ENCODE measurements around the gene ZBTB16. TPM values are rescaled to one million over a fixed set of nuclear protein-coding genes. Genes with fewer than 3 reads are reported as not detected.

Gene ZBTB16
- polyA plus RNA-seq, 1 experiment, result not detected

DNA sequence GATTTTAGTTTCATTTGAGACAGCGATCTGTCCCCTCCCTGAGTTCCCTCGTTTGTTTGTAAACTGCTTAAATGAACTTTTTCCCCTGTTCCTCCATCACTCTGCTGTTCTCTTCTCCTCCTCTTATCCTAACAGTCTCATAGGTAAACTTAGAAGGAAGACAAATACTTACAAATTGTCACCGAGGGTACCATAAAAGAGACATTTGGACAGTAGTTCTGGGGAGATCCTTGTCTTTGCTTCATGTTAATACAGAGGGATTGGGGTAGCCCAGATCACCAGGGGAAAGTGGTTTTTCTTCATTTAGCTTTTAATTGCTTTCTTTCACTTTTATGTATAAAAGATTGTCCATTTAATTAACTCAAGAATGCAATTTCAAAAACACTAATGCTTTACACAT lies 46.1 kb downstream of the ZBTB16 start:
- no peak for DNase-seq (ENCODE audit: low read depth, low spot score)
- Histone ChIP-seq H3K9me3 (ENCODE audit: control insufficient read depth, insufficient read depth, low read length) (no peaks in the 10 kb centered on the region), H3K27ac (ENCODE audit: low read depth, low read length) (no peak overlapping the region), H3K27me3 (ENCODE audit: control insufficient read depth, insufficient read depth, low read length) (no peaks in the 10 kb centered on the region), H3K4me3 (ENCODE audit: low read depth, low read length) (no peak overlapping the region)
- POLR2A ChIA-PET, result no interaction called here
- CTCF ChIA-PET, result no interaction called here
- TF ChIP-seq, protein P1, sequence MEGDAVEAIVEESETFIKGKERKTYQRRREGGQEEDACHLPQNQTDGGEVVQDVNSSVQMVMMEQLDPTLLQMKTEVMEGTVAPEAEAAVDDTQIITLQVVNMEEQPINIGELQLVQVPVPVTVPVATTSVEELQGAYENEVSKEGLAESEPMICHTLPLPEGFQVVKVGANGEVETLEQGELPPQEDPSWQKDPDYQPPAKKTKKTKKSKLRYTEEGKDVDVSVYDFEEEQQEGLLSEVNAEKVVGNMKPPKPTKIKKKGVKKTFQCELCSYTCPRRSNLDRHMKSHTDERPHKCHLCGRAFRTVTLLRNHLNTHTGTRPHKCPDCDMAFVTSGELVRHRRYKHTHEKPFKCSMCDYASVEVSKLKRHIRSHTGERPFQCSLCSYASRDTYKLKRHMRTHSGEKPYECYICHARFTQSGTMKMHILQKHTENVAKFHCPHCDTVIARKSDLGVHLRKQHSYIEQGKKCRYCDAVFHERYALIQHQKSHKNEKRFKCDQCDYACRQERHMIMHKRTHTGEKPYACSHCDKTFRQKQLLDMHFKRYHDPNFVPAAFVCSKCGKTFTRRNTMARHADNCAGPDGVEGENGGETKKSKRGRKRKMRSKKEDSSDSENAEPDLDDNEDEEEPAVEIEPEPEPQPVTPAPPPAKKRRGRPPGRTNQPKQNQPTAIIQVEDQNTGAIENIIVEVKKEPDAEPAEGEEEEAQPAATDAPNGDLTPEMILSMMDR (IDR thresholded peaks at IDR 0.05; ENCODE audit: low read depth, low read length), result no peak

DNA sequence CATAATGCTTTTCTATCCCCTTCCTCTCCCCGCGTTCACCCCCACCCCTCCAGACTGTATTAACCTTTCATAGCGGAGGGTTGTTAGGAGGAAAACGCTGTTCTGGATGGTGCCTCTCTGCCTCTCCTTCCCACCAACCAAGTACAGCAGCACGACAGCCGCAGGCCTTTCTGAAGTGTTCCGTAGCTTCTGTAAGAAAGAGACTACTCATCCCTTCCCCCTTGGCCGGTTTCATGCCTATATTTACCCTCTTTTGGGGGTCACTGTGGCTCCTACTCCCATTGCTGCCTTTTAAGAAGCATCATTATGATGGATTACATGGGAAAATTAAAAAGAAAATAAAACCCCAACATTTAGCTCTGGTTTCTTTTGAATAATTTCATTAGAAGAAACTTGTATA lies 46.5 kb downstream of the ZBTB16 start:
- Histone ChIP-seq H3K27me3 (ENCODE audit: control insufficient read depth, insufficient read depth, low read length) (no peaks in the 10 kb centered on the region), H3K4me3 (ENCODE audit: low read depth, low read length) (no peak overlapping the region), H3K27ac (ENCODE audit: low read depth, low read length) (no peak overlapping the region), H3K9me3 (ENCODE audit: control insufficient read depth, insufficient read depth, low read length) (no peaks in the 10 kb centered on the region)
- ChIA-PET CTCF (no interaction called here), POLR2A (no interaction called here)
- TF ChIP-seq, protein P1 (IDR thresholded peaks at IDR 0.05; ENCODE audit: low read depth, low read length), result no peak
- no peak for DNase-seq (ENCODE audit: low read depth, low spot score)

- Histone ChIP-seq H3K27ac (ENCODE audit: low read depth, low read length) (no peak overlapping the region), H3K27me3 (ENCODE audit: control insufficient read depth, insufficient read depth, low read length) (no peaks in the 10 kb centered on the region), H3K9me3 (ENCODE audit: control insufficient read depth, insufficient read depth, low read length) (no peaks in the 10 kb centered on the region), H3K4me3 (ENCODE audit: low read depth, low read length) (no peak overlapping the region)
- ChIA-PET CTCF (no interaction called here), POLR2A (no interaction called here)
- TF ChIP-seq, protein P1 (IDR thresholded peaks at IDR 0.05; ENCODE audit: low read depth, low read length), result no peak
- DNase-seq (ENCODE audit: low read depth, low spot score), result no peak
Measured at GRCh38 chr11:114106986-114107385, 47.5 kb downstream of the ZBTB16 start.

DNA sequence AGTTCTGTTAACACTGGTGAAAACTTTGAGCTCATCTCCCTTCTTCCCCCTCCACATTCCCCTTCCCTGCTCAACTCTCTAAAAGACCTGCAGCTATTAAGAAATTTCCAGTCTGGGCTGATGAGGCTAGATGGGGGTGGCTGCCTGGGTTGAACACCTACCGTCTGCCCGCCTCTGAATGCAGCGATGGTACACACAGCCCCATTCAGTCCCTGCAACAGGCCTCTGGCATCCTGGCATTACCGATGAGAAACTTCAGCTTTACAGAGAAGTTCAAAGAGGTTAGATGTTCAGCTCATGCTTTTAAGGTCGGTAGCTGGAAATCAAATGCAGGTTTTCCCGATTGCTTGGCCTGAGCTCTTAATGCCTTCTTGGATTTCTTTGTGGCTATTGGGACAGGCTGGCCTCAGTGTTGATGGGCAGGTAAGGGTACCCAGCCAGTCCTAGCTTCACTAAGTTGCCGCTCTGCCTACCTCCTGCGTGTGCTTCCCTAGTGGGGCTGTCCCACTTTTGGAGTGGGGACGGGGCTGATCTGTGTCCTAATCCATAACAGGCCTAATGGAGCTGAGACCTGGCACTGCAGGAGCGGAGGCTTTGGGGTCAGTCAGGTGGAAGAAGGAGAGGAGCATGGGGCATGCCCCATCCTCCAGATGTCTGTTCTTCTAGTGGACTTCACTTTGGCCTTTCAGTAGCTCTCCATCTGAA lies 49.1 kb downstream of the ZBTB16 start:
- H3K27me3 ChIP-seq (ENCODE audit: control insufficient read depth, insufficient read depth, low read length), result no peaks in the 10 kb centered on the region
- ChIA-PET CTCF (interaction anchor here (1.1 kb wide), 1 partner anchor 153 kb away, joined by 4 read pairs; no protein-coding TSS in a partner anchor), POLR2A (no interaction called here)
- H3K9me3 ChIP-seq (ENCODE audit: control insufficient read depth, insufficient read depth, low read length), result no peaks in the 10 kb centered on the region
- H3K4me3 ChIP-seq (ENCODE audit: low read depth, low read length), result no peak overlapping the region
- no peak for DNase-seq (ENCODE audit: low read depth, low spot score)
- TF ChIP-seq, protein P1 (IDR thresholded peaks at IDR 0.05; ENCODE audit: low read depth, low read length), result no peak
- H3K27ac ChIP-seq (ENCODE audit: low read depth, low read length), result no peak overlapping the region

DNA sequence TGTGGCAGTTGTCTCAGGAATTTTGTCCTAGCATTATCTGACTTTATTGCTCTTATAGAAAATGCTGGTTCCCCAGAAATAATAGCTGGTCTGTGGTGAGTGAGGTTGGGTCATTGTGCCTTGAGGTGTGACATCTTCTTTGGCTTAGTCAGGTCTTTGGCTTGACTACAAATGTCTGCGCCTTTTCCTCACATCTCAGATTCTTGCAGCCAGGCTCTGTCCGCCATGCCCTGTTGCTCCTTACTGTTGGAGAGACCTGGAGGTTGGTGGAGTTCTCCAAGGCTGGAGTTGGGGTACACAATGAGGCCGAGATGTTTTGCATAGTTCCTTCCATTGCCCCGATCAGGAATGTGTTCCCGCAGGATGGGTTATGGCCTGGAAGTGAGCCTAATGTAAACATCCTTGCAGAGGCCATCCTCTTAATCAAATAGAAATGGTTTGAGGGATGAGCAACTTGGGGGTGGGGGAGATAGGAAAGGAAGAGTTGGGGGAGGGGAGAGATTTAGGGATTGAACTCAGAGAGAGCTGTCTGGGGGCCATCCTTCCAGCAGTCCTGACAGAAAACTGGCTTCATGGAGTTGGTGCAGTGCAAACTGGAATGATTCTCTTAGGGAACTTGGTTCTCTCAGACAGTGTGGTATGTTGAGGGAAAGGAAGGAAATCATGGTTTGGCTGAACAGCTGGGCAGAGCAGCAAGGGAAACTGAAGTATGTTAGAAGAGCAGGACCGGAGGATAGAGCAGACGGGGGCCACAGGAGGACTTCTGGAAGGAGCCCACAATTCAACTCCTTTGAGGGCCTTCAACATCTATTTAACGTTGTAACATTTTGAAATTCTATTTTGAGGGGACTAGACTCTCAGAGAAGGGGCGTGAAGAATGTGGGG lies 49.9 kb downstream of the ZBTB16 start:
- ChIA-PET POLR2A (no interaction called here), CTCF (no interaction called here)

More for the DNA sequence above, 49.9 kb downstream of the ZBTB16 start:
- Histone ChIP-seq H3K27me3 (ENCODE audit: control insufficient read depth, insufficient read depth, low read length) (peaks cover 4% of the 10 kb centered on the region), H3K27ac (ENCODE audit: low read depth, low read length) (no peak overlapping the region), H3K4me3 (ENCODE audit: low read depth, low read length) (no peak overlapping the region), H3K9me3 (ENCODE audit: control insufficient read depth, insufficient read depth, low read length) (no peaks in the 10 kb centered on the region)
- DNase-seq (ENCODE audit: low read depth, low spot score), result no peak
- TF ChIP-seq, protein P1 (IDR thresholded peaks at IDR 0.05; ENCODE audit: low read depth, low read length), result no peak
